ENCODE data around the gene CTIF.

- TF ChIP-seq CTCF (IDR thresholded peaks at IDR 0.05) (no peak), POLR2A (IDR thresholded peaks at IDR 0.05) (no peak)
Observed at GRCh38 chr18:48671561-48671945, 132.7 kb downstream of the CTIF start.
